ENCODE results near the gene CPAMD8.

CPAMD8 gene

GRCh38 chr19:16914421-16914820, 112.2 kb downstream of the CPAMD8 start:
- DNase-seq: no peak

- DNase-seq: no peak
Measured at GRCh38 chr19:16912780-16913179, 113.8 kb downstream of the CPAMD8 start.

- DNase-seq: no peak
Measured at GRCh38 chr19:16911046-16911445, 115.6 kb downstream of the CPAMD8 start.

- DNase-seq: no peak
Measured at GRCh38 chr19:16908759-16909158, 117.9 kb downstream of the CPAMD8 start.

- DNase-seq: no peak
Measured at GRCh38 chr19:16904599-16904998, 122.0 kb downstream of the CPAMD8 start.

GRCh38 chr19:16903347-16903746, 123.3 kb downstream of the CPAMD8 start:
- DNase-seq: no peak

- no peak for DNase-seq
Measured at GRCh38 chr19:16902545-16902944, 124.1 kb downstream of the CPAMD8 start.

GRCh38 chr19:16901491-16902175, 125.0 kb downstream of the CPAMD8 start:
- DNase-seq: no peak

- no peak for DNase-seq
Measured at GRCh38 chr19:16899566-16900075, 127.0 kb downstream of the CPAMD8 start.

GRCh38 chr19:16898361-16899015, 128.1 kb downstream of the CPAMD8 start:
- DNase-seq: no peak

GRCh38 chr19:16897856-16898161, 128.8 kb downstream of the CPAMD8 start:
- no peak for DNase-seq

- peak; percentile 84 for DNase-seq
Measured at GRCh38 chr19:16897029-16897855, 129.4 kb downstream of the CPAMD8 start.

GRCh38 chr19:16896146-16897028, 130.2 kb downstream of the CPAMD8 start:
- no peak for DNase-seq

- DNase-seq: no peak
Measured at GRCh38 chr19:16895467-16896145, 131.0 kb downstream of the CPAMD8 start.

- no peak for DNase-seq
Measured at GRCh38 chr19:16894080-16894479, 132.5 kb downstream of the CPAMD8 start.

GRCh38 chr19:16893686-16893989, 133.0 kb downstream of the CPAMD8 start:
- no peak for DNase-seq

- DNase-seq: no peak
Measured at GRCh38 chr19:16892868-16893685, 133.5 kb downstream of the CPAMD8 start.

- no peak for DNase-seq
Measured at GRCh38 chr19:16892436-16892835, 134.2 kb downstream of the CPAMD8 start.

- DNase-seq: no peak
Measured at GRCh38 chr19:16891696-16892382, 134.8 kb downstream of the CPAMD8 start.

GRCh38 chr19:16890461-16891184, 136.0 kb downstream of the CPAMD8 start:
- no peak for DNase-seq
